ENCODE measurements around the gene NLN.

The NLN gene

DNA sequence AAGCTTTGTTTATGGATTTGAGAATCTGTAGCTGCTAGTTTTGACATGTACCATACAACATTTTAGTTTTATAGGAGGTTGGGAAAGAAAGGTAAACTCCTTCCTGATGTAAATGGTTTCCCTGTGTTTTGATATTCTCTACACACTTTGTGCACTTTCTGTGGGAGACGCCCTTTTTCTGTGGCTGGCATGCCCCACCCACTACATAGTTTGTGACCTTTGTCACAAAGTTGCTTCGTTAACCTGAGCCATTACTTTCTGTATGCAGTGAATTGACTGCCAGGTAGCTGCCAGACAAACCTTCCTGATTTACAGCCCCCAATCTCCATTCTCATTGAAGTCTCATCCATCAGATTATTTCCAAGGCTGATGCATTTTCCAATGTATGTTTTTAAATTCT is 90.6 kb downstream of the NLN start:
- Histone ChIP-seq H3K27me3 (ENCODE audit: control insufficient read depth in 1 of 2, insufficient read depth in 2 of 2, low read length in 2 of 2) (no peaks in the 10 kb centered on the region), H3K27ac (ENCODE audit: low read depth, low read length) (no peak overlapping the region), H3K9me3 (ENCODE audit: low read length) (no peaks in the 10 kb centered on the region), H3K4me1 (ENCODE audit: insufficient read depth, low read length) (no peaks in the 10 kb centered on the region), H3K4me3 (ENCODE audit: low read depth in 1 of 2, low read length in 2 of 2) (no peak overlapping the region), H3K9ac (ENCODE audit: low read length) (no peak overlapping the region), H3K36me3 (ENCODE audit: insufficient read depth, low read length) (peaks cover 3% of the 10 kb centered on the region)

GRCh38 chr5:65813174-65813573 is 91.2 kb downstream of the NLN start:
- no peak overlapping the region for H3K9ac ChIP-seq (ENCODE audit: low read length)
- no peak overlapping the region for H3K4me3 ChIP-seq (ENCODE audit: low read depth in 1 of 2, low read length in 2 of 2)
- H3K9me3 ChIP-seq (ENCODE audit: low read length) = no peaks in the 10 kb centered on the region
- no peaks in the 10 kb centered on the region for H3K4me1 ChIP-seq (ENCODE audit: insufficient read depth, low read length)
- H3K27me3 ChIP-seq (ENCODE audit: control insufficient read depth in 1 of 2, insufficient read depth in 2 of 2, low read length in 2 of 2) = no peaks in the 10 kb centered on the region
- H3K27ac ChIP-seq (ENCODE audit: low read depth, low read length) = no peak overlapping the region
- H3K36me3 ChIP-seq (ENCODE audit: insufficient read depth, low read length) = peaks cover 3% of the 10 kb centered on the region

DNA sequence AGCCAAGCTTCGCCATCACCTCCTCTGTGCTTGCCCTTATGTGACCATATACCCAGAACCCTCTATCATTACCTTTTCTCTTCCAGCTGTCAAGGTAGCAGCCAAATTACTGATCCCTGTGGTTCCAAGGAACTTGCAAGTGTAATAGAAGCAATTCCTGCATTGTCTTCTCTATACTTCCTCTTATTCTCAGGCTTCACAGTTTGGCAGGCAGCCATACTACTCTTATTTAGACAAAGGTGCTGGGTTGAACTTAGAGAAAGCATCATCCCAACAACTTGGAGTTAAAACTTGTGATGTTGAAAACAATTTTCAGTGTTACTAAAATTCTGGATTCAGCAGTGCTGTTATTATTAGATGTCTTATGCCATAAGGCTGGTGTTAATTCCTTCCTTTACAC is 93.2 kb downstream of the NLN start:
- H3K4me1 ChIP-seq (ENCODE audit: insufficient read depth, low read length) = no peaks in the 10 kb centered on the region
- H3K9me3 ChIP-seq (ENCODE audit: low read length) = no peaks in the 10 kb centered on the region
- no peak overlapping the region for H3K4me3 ChIP-seq (ENCODE audit: low read depth in 1 of 2, low read length in 2 of 2)
- H3K9ac ChIP-seq (ENCODE audit: low read length) = no peak overlapping the region
- no peaks in the 10 kb centered on the region for H3K27me3 ChIP-seq (ENCODE audit: control insufficient read depth in 1 of 2, insufficient read depth in 2 of 2, low read length in 2 of 2)
- H3K27ac ChIP-seq (ENCODE audit: low read depth, low read length) = no peak overlapping the region
- H3K36me3 ChIP-seq (ENCODE audit: insufficient read depth, low read length) = peaks cover 3% of the 10 kb centered on the region

DNA sequence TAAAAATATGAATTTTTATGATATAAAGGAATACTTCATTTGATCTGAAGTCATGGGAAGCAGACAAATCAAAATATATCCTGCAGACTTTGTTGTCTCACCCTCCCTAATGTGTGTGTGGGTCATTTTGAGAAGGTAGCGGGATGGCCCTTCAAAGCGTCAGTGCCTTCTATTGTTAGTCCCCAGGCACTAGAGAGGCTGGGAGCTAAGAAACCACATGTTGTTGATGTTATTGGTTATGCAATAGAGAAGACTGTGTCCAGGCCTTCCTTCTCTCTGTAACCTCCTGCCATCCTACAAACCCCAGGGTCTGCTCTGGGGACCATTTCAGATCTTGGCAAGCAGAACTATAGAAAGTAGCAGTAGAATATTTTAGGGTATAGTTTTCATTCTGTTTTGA is 94.7 kb downstream of the NLN start:
- no peaks in the 10 kb centered on the region for H3K4me1 ChIP-seq (ENCODE audit: insufficient read depth, low read length)
- H3K9ac ChIP-seq (ENCODE audit: low read length) = no peak overlapping the region
- H3K27ac ChIP-seq (ENCODE audit: low read depth, low read length) = no peak overlapping the region
- no peaks in the 10 kb centered on the region for H3K9me3 ChIP-seq (ENCODE audit: low read length)
- H3K4me3 ChIP-seq (ENCODE audit: low read depth in 1 of 2, low read length in 2 of 2) = no peak overlapping the region
- H3K36me3 ChIP-seq (ENCODE audit: insufficient read depth, low read length) = peaks cover 3% of the 10 kb centered on the region
- H3K27me3 ChIP-seq (ENCODE audit: control insufficient read depth in 1 of 2, insufficient read depth in 2 of 2, low read length in 2 of 2) = no peaks in the 10 kb centered on the region

DNA sequence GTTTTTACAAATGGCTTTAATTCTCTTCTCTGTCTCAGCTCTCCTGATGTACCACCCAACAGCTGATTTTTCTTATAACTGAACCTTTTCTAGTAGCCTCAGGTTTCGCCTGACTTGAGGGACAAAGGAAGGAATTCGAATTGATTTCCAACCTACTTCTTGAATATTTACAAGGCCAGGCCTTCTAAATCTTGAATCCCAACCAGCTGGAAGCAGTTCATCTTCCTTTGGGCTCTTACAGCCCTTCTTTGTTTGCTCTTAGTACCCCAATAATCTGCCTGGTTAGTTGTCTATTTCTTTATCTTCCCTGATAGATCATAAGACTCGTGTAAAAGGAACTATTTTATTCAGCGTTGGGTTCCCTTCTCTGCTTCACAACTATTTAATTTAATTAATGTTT is 95.9 kb downstream of the NLN start:
- Histone ChIP-seq H3K9me3 (ENCODE audit: low read length) (no peaks in the 10 kb centered on the region), H3K4me1 (ENCODE audit: insufficient read depth, low read length) (no peaks in the 10 kb centered on the region), H3K9ac (ENCODE audit: low read length) (no peak overlapping the region), H3K4me3 (ENCODE audit: low read depth in 1 of 2, low read length in 2 of 2) (no peak overlapping the region), H3K27ac (ENCODE audit: low read depth, low read length) (no peak overlapping the region), H3K36me3 (ENCODE audit: insufficient read depth, low read length) (no peaks in the 10 kb centered on the region), H3K27me3 (ENCODE audit: control insufficient read depth in 1 of 2, insufficient read depth in 2 of 2, low read length in 2 of 2) (no peaks in the 10 kb centered on the region)

DNA sequence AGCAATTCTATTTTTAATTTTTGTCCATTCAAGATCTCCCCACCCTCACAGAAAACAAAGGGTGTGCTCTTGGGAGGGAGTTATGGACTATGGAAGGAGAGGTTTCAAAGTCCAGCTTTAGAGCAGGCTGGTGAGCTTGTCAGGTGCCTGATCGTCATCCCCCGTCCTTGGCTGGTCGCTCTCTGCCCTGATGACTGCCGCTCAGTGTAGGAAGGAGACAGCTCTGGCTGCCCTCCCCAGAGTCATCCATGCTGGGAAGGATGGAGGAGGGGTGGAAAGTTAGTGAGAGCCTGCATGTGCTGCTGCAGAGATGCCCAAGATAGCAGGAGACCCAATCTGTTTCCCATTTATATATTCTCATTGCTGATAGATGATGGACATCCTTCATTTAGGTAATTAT is 96.6 kb downstream of the NLN start:
- Histone ChIP-seq H3K27ac (ENCODE audit: low read depth, low read length) (no peak overlapping the region), H3K36me3 (ENCODE audit: insufficient read depth, low read length) (no peaks in the 10 kb centered on the region), H3K27me3 (ENCODE audit: control insufficient read depth in 1 of 2, insufficient read depth in 2 of 2, low read length in 2 of 2) (no peaks in the 10 kb centered on the region), H3K4me3 (ENCODE audit: low read depth in 1 of 2, low read length in 2 of 2) (no peak overlapping the region), H3K9me3 (ENCODE audit: low read length) (no peaks in the 10 kb centered on the region), H3K4me1 (ENCODE audit: insufficient read depth, low read length) (no peaks in the 10 kb centered on the region), H3K9ac (ENCODE audit: low read length) (no peak overlapping the region)

DNA sequence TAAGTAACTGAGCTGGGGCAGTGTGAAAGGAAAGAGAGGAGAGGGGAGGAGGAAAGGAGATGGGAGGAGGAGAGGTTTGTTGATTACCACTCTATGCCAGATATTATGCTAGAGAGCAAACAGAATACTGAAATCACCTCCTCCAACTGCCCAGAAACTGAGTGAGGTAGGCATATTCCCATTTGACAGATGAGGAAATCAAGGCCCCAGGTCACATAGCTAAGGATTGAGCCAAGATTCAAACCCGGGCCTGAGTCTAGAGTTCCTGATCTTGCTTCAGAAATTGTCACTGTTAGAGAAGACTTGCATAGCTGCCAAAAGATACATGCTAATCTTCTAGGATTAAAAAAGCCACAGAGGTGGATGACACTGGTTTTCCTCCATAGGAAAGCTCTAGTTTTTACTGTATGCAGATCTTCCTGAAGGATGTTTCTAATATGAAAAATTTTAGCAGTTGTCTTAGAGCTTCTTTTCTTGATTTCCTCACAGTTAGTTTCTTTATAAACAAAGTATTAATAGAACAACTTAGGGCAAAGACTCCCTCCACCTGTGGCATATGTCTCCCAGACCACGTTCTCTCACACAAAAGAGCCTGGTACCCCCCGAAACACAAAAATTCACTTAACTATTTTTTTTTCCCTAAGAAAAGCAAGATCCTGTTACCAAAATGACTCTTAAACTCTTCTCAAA is 97.4 kb downstream of the NLN start:
- no peak overlapping the region for H3K27ac ChIP-seq (ENCODE audit: low read depth, low read length)
- no peaks in the 10 kb centered on the region for H3K9me3 ChIP-seq (ENCODE audit: low read length)
- no peak overlapping the region for H3K9ac ChIP-seq (ENCODE audit: low read length)
- no peaks in the 10 kb centered on the region for H3K27me3 ChIP-seq (ENCODE audit: control insufficient read depth in 1 of 2, insufficient read depth in 2 of 2, low read length in 2 of 2)
- no peaks in the 10 kb centered on the region for H3K36me3 ChIP-seq (ENCODE audit: insufficient read depth, low read length)
- H3K4me1 ChIP-seq (ENCODE audit: insufficient read depth, low read length) = no peaks in the 10 kb centered on the region
- H3K4me3 ChIP-seq (ENCODE audit: low read depth in 1 of 2, low read length in 2 of 2) = no peak overlapping the region

- Histone ChIP-seq H3K27ac (ENCODE audit: low read depth, low read length) (no peak overlapping the region), H3K9me3 (ENCODE audit: low read length) (no peaks in the 10 kb centered on the region), H3K9ac (ENCODE audit: low read length) (no peak overlapping the region)
These were observed 97.9 kb downstream of the NLN start for GRCh38 chr5:65819905-65820240.

DNA sequence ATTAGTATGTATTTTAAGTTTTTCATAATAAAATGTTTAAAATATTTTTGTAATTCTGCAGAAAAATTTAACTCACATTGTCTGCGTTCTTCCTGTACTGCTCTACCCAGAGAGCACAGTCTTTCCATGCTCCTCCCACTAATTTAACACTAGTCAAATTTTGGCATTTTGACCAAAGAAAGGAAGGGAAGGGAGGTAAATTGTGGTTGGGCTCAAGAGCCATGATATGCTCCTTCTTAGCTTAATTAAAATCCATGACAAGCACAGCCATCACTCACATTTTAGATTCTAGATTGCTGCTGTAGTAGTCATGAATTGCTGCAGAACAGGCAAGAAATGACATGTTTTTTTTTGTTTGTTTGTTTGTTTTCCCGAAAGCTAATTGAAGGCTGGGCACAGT is 98.4 kb downstream of the NLN start:
- no peak overlapping the region for H3K4me3 ChIP-seq (ENCODE audit: low read depth in 1 of 2, low read length in 2 of 2)

More at GRCh38 chr5:65819905-65820240, 97.9 kb downstream of the NLN start:
- no peaks in the 10 kb centered on the region for H3K27me3 ChIP-seq (ENCODE audit: control insufficient read depth in 1 of 2, insufficient read depth in 2 of 2, low read length in 2 of 2)
- no peaks in the 10 kb centered on the region for H3K36me3 ChIP-seq (ENCODE audit: insufficient read depth, low read length)
- no peak overlapping the region for H3K4me3 ChIP-seq (ENCODE audit: low read depth in 1 of 2, low read length in 2 of 2)
- H3K4me1 ChIP-seq (ENCODE audit: insufficient read depth, low read length) = no peaks in the 10 kb centered on the region

DNA sequence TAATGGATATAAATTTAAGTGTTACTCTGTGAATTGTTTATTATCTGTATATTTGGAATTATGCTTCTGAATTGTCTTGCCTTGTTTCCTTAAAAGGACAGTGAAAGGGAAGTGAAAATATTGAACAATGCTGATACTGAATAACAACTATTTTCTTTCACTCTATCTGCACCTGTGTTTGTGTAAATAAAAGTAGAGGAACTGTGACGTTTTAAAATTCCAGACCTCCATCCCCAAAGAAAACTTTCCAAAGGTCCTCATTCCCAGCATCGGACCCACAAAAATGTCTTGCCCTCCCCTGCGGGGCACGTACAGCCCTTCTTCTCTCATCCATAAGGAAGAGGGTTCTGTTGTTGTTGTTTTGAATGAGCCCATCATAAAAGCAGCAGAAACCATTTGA is 100.0 kb downstream of the NLN start:
- Histone ChIP-seq H3K9ac (ENCODE audit: low read length) (no peak overlapping the region), H3K27ac (ENCODE audit: low read depth, low read length) (no peak overlapping the region), H3K4me3 (ENCODE audit: low read depth in 1 of 2, low read length in 2 of 2) (no peak overlapping the region), H3K9me3 (ENCODE audit: low read length) (no peaks in the 10 kb centered on the region), H3K36me3 (ENCODE audit: insufficient read depth, low read length) (no peaks in the 10 kb centered on the region), H3K4me1 (ENCODE audit: insufficient read depth, low read length) (no peaks in the 10 kb centered on the region), H3K27me3 (ENCODE audit: control insufficient read depth in 1 of 2, insufficient read depth in 2 of 2, low read length in 2 of 2) (no peaks in the 10 kb centered on the region)

More for the DNA sequence above, 98.4 kb downstream of the NLN start:
- H3K27me3 ChIP-seq (ENCODE audit: control insufficient read depth in 1 of 2, insufficient read depth in 2 of 2, low read length in 2 of 2) = no peaks in the 10 kb centered on the region
- no peak overlapping the region for H3K9ac ChIP-seq (ENCODE audit: low read length)
- no peak overlapping the region for H3K27ac ChIP-seq (ENCODE audit: low read depth, low read length)
- H3K9me3 ChIP-seq (ENCODE audit: low read length) = no peaks in the 10 kb centered on the region
- no peaks in the 10 kb centered on the region for H3K4me1 ChIP-seq (ENCODE audit: insufficient read depth, low read length)
- no peaks in the 10 kb centered on the region for H3K36me3 ChIP-seq (ENCODE audit: insufficient read depth, low read length)

- Histone ChIP-seq H3K9ac (ENCODE audit: low read length) (no peak overlapping the region), H3K9me3 (ENCODE audit: low read length) (no peaks in the 10 kb centered on the region), H3K36me3 (ENCODE audit: insufficient read depth, low read length) (no peaks in the 10 kb centered on the region), H3K4me1 (ENCODE audit: insufficient read depth, low read length) (no peaks in the 10 kb centered on the region), H3K27ac (ENCODE audit: low read depth, low read length) (no peak overlapping the region), H3K4me3 (ENCODE audit: low read depth in 1 of 2, low read length in 2 of 2) (no peak overlapping the region), H3K27me3 (ENCODE audit: control insufficient read depth in 1 of 2, insufficient read depth in 2 of 2, low read length in 2 of 2) (no peaks in the 10 kb centered on the region)
These were observed 100.7 kb downstream of the NLN start for GRCh38 chr5:65822710-65823109.

GRCh38 chr5:65823204-65823603 is 101.2 kb downstream of the NLN start:
- Histone ChIP-seq H3K27ac (ENCODE audit: low read depth, low read length) (no peak overlapping the region), H3K4me1 (ENCODE audit: insufficient read depth, low read length) (no peaks in the 10 kb centered on the region), H3K4me3 (ENCODE audit: low read depth in 1 of 2, low read length in 2 of 2) (no peak overlapping the region), H3K9me3 (ENCODE audit: low read length) (no peaks in the 10 kb centered on the region), H3K36me3 (ENCODE audit: insufficient read depth, low read length) (no peaks in the 10 kb centered on the region), H3K27me3 (ENCODE audit: control insufficient read depth in 1 of 2, insufficient read depth in 2 of 2, low read length in 2 of 2) (no peaks in the 10 kb centered on the region), H3K9ac (ENCODE audit: low read length) (no peak overlapping the region)
